GM18867 (cell line): ENCODE data around the gene CENPP.

ENCODE experiments used
- ATAC-seq: cut with Tn5 transposase; IDR thresholded peaks from one replicate; pipeline ENCODE4 v1.9.1; 2021; ENCODE audit warnings: mild to moderate bottlenecking, moderate library complexity; ENCODE audit not compliant: unreplicated experiment

CENPP gene

DNA sequence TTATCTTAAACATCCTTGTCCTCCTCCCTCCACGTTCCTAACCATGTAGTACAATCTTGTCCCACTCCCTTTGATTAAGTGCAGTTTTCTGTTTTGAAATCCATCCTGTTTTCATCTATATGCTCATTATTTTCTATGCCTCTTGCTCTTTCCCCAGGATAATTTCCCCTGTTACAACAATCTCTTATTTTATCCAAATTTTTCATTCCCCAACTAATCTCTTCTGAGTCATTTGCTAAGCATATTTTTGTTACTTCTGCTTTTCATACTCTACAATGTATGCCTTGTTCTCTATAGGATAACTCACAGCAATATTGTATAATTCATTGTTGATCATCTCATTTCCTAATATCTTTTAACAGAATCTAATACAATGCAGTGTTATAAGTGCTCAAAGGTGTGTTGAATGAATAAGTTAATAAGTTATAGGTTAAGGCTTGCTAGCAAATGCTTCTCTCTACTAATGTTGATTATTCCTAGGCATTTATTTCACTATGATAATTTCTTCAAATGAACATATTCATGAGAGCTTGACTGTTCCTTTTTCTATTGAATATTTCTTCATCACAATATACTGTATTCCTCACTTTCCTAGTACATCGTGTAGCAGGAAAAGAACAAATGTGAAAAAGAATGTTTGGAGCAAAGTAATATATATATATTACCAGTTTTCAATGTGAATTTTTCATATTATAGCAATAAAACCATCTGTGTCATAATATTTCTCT, 97.0 kb downstream of the CENPP start:
- no peak for ATAC-seq

DNA sequence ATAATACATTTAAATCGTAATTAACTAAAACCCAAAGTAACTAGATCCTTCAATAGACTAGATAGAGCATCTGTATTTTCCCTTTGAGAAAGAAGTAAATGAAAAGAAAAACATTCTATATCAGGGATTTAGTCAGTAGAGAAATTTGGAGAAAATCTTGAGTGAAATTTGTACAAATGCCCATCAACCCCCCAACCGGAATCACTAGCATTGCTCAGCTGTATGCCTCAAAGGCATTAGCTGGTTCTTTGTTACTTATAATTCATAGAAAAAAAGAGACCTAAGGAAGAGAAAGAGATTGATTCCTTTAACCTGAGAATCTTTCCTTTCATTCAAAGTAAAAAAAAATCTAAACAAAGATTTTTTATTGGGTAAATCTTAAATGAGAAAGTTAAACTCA, 97.9 kb downstream of the CENPP start:
- ATAC-seq = no peak

DNA sequence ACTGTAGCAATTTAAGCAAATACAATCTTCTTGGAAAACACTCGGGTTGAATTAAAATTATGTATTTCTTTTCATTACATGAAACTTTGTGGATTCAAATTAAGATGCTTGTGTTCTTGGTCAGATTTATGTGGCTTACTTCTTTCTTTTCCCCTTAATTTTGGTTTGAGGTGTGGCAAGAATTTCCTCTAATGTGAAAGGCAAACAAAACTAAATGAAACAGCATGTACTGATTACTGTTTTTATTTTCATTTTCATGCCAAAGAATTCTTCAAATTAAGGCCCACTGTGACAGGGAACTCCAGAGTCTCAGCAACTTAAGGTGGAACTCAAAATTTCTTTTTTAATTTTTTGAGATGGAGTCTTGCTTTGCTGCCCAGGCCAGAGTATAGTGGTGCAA, 98.6 kb downstream of the CENPP start, which contains the start of gene OMD:
Gene OMD (minus strand): TSS at position 132 of the 400 bp plus-strand sequence. CDS start 6,913 bp downstream, outside the sequence.
- ATAC-seq = no peak

DNA sequence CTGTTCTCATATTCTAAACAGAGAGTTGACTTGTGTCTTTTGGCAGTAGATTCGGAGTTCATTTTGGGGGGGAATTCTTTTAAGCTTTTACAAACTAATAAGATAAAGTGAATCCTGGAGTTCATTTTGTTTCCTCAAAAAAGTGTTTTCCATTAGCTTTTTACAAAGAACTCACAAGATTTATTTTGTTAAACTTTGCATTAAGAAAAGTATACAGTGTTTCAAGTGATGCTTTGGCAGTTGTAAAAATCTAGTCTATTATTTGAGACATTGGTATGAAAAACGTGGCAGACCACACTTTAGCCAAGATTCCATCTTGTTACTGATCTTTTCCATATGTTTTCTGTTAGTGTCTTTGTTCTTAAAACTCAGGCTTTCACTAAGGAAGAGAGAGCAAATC, 99.7 kb downstream of the CENPP start:
- no peak for ATAC-seq

DNA sequence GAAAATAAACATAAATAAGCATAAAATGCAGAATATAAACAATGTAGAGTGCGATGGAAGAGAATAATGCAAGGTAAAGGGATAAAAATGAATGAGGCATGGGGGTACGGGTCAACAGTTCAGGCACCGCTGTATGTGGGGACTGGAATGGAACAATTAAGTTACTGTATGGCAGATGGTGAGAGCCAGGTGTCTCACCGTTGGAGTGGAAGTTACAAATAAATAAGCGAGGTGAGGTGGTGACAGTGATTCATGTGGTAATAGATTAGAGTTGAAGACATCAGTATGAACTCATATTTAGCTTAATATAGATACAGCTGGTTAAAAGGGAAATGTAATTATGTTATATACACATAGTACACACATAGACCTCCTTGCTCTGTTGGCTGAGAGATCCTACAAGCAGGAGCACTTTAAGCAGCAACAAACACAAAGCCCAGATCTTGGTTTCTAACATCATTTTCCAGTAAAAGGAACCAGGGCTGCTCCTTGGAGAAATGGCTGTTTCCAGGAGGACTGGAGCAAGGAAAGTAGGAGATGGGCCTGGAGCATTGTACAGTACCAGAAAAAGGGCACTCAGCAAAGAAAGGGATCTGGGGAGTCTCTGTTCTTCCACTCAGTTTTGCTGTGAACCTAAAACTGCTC, 100.9 kb downstream of the CENPP start:
- ATAC-seq = no peak

DNA sequence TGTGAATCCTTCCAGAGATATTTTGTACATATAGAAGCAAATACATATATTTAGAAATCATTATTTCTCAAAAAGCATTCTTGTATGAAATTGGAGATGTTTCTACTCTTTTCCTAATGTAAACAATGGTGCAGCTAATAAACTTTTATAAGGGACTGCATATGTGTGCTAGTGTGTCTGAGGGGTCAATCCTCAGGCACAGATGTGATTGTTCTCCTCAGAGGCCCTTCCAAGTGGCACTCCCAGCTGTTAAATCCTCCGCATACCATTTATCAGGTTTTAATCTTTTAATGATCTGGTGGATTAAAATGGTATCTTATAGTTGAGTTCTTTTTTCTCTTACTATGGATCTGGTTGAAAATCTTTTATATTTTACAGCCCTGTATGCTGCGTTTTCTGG, 104.1 kb downstream of the CENPP start:
- no peak for ATAC-seq

DNA sequence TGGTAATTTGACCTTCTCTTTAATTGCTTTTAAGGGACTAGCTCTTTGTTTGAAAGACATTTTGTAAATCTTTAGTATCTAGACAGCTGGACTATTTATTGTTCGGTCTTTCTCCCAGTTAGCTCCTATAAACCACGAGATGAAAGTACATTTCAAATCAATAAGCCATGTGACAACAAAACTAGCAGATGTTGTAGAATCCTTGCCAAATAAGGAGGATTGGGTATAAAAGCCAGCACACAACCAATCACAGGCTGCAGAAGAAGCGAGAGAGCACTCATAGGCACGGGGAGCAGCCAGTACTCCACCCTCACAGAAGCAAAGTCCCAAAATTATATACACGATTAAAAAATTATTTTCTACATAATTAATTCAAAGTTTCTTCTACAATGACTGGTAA, 106.6 kb downstream of the CENPP start:
- ATAC-seq = no peak

DNA sequence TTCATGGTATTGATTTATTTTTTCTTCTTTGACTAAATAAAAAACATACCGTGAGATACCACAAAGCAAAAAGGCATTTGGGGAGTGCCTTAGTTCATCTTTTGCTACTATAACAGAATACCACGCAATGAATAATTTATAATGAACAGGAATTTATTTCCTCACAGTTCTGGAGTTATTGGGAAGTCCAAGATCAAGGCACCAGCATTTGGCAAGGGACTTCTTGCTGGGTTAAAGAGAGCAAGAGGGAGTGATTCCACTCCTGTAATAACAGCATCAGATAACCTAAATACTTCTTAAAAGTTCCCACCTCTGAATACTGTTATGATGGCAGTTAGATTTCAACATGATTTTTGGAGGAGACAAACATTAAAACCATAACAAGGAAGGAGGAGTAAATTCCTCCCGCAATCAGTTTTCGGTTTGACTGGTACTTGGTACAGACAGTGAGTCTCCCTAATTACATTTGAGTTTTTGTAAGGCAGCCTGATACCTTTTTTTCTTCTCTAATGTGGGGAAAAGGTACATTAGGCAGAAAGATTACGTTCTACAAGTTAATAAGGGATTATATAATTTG, 107.3 kb downstream of the CENPP start:
- ATAC-seq = no peak

DNA sequence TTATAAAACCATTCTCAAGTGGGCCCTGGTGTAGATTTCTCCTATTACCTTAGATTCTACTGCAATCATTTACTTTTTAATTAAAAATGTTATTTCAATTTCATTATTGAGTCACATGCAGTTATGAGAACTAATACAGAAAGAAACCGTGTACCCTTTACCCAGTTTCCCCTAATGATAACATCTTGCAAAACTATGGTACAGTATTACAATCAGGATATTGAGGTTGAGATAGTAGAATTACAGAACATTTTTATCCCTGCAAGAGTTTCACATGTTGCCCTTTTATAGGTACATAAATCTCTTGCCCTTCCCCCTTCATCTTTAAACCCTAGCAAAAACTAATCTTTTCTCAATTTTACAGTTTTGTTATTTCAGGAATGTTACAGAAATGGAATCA, 109.5 kb downstream of the CENPP start:
- no peak for ATAC-seq

DNA sequence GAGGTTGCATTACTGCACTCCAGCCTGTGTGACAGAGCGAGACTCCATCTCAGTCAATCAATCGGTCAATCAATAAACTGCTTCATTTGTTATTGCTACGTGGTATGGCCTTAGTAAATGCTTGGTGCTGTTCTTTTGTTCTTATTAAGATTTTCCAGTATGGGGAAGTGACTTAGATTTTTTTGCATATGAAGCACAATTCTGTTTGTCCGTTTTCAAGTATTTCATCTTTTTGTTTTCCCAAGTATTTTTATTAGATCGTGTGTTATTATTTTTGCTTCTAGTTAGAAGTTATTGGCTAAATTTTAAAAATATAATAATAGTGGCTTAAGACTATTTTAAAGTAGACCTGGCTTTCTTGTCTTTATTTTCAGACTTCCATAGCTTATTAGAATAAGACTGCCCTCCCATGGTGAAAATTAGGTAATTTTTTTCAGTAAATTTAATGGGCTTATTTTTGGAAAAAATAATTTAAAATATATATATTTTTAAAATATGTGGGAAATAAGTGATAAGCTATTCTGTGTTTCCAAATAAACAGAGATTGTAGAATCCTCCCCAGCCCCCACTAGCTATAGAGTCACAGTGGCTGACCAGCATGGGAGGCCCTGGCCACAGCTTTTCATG, 113.3 kb downstream of the CENPP start:
- ATAC-seq = no peak

DNA sequence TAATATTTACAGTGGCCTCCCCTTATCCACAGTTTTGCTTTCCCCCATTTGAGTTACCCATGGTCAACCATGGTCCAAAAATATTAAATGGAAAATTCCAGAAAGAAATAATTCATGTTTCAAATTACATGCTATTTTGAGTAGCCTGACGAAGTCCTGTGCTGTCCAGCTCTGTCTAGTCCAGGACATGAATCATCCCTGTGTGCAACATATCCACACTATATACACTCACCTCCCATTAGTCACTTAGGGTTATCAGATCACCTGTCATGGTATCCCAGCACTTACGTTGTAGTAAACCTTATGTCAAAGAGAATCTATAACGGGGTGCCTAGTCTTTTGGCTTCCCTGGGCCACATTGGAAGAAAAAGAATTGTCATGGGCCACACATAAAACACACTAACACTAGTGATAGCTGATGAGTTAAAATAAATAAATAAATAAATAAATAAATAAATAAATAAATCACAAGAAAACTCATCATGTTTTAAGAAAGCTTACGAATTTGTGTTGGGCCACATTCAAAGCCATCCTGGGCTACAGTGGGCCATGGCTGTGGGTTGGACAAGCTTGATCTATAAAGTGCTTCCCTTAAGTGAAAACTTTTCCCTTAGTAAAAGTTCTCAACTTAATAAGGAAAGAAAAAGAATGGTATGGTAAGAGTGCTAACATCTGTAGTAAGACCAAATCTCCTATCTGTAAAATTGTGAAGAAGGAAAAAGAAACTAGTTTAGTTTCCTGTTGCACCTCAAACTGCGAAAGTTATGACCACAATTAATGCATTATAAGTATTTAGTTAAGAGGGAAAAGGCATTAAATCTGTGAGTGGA, 114.4 kb downstream of the CENPP start:
- ATAC-seq = no peak

DNA sequence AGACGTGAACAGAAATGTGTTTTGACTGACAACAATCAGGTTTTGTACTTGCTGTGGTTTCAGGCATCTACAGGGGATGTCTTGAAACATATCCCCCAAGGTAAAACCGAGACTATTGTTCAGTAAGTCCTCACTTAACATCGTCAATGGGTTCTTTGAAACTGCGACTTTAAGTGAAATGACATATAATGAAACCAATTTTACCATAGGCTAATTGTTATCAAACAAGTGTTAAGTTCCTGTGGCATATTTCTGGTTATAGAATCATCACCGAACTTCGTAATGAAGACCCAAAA, 114.9 kb downstream of the CENPP start:
- ATAC-seq = no peak

DNA sequence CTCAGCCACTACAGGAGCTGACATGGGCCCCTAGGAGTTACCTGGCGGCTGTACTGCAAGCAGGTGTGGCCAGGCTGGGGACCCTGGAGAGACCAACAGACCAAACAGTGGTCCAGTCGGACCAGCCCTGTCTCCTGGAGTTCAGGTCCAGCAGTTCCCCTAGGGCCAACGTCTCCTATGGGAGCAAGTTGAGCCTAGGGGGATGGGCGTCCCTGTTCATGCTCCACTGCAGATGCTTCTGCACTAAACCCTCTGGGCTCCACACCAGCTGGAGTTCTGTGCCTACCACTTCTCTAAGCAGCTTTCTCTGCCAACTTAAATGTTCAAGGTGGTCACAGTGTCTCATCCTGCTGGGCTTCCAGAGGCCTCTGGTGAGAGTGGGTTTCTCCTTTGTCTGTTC, 119.1 kb downstream of the CENPP start:
- no peak for ATAC-seq

DNA sequence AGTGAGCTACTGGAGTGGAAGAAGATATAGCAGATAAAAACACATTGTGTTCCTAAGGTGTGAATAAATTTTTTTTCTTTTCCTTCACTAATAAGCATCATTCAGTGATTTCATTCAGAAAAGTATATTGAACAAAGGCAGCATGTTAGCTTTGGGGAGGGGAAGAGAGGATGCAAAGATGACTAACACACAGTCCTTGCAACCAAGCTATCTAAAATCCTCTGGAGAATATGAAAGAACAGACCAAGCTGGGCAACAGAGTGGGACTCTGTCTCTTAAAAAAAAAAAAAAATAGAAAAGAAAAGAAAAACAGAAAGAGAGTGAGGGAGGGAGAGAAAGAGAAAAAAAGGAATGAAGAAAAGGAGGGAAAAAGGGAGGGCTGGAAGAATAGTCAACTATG, 120.8 kb downstream of the CENPP start:
- ATAC-seq = no peak

DNA sequence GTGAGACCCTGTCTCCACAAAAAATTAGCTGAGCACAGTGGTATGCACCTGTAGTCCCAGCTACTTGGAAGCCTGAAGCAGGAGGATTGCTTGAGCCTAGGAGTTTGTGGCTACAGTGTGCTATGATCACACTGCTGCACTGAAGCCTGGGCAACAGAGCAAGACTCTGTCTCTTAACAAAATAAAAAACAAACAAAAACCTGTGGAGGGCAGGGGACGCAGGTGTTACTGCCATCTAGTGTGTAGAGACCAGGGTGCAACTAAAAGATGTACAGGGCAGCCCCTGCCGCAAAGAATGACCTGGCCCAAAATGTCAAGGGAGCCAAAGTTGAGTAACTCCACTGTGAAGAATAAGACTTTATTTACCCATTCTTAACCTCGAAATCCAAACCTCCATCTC, 129.5 kb downstream of the CENPP start:
- no peak for ATAC-seq

DNA sequence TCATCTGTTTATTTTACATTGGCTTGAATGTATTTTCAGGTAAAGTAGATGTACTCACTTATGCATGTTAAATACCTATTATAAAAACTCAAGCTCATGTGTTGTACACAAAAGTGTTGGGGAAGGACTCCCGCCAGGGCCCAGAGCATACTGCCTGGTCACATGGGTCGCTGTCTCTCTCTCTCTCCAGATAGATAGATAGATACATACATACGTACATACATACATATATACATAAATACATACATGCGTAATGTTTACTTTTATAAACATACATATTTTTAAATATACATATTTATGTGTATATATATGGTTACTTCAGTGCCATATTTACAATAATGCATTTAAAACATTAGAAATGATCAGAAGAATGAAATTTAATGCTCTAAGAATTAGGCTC, 131.8 kb downstream of the CENPP start:
- no peak for ATAC-seq

DNA sequence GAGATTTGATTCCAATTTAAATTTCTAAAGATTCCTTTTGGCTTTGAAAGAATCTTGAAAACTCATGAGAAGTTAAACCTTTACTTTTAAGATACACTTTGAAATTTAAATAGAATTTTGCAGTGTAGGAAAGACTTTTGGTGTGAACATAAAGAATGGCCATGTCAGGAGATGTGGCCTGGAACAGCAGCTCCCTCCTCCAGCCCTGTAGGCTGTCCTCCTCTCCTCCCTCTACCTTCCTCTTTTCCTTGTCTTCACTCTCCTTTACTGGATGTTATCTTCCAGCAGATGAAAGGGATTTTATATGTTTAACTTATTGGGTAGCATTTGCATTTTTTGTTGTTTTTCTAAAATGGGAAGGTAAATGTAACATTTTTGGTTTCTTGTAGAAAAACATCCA, 137.6 kb downstream of the CENPP start:
- ATAC-seq = no peak

DNA sequence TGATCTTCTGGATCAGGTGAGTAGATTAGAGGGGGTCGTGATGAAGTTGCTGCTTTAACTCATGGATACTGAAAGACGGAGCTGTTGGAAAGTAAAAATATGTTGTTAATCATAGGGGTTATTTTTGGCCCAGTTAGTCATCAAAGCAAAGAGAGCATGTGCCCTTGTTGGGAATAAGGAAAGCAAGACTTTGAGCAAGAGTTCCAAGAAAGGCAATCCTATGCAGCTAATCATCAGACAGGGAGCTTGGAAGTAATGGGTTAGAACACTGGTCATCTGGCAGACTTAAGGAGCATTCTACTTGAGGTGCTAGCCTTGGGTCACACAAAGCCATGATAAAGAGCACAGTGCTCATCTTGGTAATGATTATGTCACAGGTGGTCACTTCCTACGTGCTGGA, 138.2 kb downstream of the CENPP start:
- no peak for ATAC-seq

DNA sequence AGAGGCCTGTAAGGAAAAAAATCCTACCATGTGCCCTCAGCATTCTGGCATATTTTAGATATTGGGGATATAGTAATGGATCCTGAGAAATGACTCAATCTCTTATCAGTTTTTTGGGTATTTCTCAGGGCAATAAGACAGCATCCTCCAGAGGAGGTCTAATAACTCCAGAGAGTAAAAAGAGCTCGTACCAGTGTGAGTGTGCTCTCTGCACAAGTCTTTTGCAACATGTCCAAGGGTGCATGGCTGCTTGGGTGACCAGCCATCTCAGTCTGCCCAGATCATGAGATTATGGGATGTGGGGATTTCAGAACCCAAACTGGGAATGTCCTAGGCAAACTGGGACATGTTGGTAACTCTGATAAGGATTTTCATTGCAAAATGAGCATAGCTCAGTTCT, 141.3 kb downstream of the CENPP start:
- no peak for ATAC-seq

DNA sequence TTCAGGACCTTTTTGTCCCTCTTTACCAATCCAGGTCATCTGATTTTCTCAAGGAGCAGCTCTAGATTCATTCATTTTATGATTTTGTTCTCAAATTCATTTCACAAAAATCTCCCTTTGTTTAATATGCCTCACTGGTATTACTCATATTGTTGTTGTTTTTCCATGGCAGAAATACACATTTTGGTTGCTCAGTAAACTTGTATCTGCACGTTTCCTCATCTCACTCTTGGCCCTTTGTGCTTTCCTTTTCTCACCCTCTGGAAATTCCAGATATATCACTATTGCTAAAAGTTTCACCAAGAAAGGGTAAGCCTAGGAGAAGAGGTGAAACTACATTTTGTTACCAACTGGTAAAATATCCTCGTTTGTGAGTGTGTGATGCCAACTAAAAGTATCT, 141.8 kb downstream of the CENPP start:
- ATAC-seq = no peak

DNA sequence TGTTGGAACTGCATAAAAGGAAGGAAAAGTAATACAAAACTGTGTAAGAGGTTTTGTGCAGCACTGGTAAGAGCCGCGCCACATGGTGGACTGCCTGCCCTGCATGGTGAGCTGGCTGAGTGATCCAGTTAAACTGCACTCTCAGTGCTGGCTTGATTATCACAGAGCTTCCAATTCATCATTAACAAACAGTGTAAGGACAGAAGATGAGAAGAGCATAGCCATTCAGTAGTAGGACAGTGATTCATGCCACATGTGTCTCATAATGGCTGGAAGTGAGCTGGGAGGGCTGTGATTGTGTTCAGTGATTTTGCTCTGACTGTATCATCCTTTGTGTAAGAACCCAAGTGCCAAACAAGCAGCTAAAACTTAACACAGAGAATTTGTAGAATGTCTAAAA, 142.5 kb downstream of the CENPP start:
- ATAC-seq = no peak
